Anterior cingulate cortex (tissue), 58 donors: ENCODE measurements around the gene DIS3.
"Not testable (repeated sequence)": the region's sequence is repeated elsewhere in the genome, so short reads cannot be mapped to it uniquely, and the experiment has no call there.

Experiments used
- DNase-seq, 58 donors: peaks; one replicate each; lab custom pipeline; 2025; lab: John Stamatoyannopoulos, UW

The DIS3 gene

DNA sequence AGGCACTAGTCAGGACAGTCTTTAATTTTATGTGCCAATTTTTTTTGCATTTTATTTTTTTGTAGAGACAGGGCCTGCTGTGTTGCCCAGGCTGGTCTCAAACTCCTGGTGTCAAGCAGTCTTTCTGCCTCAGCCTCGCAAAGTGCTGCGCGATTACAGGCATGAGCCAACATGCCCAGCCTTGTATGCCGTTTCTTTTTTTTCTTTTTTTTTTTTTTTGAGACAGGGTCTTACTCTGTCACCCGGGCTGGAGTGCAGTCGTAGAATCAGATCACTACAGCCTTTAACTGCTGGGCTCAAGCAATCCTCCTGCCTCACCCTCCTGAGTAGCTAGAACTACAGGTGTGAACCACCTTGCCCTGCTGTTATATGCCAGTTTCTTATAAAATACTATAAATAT, 27.6 kb downstream of the DIS3 start:
- DNase-seq = no peak

DNA sequence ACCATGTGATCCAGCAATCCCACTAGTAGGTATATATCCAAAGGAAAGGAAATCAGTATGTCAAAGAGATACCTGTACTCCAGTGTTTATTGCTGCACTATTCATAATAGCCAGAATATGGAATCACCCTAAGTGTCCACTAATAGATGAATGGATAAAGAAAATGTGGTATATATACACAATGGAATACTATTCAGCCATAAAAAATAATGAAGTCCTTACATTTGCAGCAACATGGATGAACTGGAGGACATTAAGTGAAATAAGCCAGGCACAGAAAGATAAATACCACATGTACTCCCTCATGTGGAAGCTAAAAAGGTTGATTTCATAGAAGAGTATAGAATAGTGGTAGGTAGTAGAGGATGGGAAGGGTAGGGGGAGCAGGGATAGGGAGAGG, 30.5 kb downstream of the DIS3 start:
- no peak for DNase-seq

DNA sequence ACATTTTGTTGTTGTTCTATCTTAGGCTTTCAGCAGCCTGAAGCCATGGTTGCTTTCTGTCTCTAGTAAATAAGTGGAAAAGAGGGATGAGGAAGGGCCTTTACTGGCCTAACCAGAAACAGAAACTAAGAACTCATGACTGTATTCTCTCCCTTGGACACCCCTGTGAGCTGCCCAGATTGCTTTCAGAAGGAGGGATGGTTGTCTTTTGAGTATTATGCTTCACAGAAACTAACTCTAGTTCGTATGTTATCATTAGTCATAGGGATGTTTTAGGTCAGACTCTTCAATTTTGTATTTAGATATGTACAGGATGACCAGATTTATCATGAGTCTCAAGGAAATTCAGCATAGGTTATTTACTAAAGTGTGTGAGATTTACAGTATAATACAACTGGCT, 36.4 kb downstream of the DIS3 start:
- no peak for DNase-seq

DNA sequence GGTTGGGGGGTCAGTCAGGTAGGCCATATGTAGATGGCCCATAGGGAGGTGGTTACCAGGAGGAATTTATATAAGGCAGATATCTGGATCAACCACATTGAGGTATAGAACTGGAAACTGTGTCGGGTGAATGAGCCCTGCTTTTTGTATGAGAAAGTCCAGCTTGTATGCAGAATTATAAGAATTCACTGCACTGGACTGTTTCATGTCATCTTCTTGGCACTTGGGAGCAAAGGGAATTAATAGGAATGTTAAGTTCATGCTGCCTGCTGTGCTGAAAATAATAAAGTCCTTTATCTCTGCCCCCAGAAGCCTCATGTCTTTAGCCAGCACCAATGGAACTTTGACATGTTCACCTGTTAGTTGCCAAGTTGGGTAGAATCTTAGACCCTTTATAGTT, 41.7 kb downstream of the DIS3 start:
- no peak for DNase-seq

DNA sequence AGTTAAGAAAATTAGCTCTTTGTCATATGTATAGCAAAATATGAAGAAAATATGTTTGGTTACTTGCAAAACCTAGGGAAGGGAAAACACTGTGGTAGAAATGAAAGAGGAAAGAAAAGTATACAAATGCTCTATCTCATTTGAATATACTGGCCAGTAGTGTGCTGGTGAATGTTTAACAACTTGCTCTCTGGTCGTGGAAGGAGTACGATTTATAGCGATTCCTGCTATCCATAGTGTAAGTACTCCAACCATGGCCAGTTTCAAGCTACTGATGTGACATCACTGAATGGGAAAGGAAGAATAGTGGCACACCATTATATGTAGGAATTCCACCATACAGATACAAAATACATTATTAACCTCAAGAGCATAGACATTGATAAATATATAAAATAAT, 44.7 kb downstream of the DIS3 start:
- DNase-seq = no peak

DNA sequence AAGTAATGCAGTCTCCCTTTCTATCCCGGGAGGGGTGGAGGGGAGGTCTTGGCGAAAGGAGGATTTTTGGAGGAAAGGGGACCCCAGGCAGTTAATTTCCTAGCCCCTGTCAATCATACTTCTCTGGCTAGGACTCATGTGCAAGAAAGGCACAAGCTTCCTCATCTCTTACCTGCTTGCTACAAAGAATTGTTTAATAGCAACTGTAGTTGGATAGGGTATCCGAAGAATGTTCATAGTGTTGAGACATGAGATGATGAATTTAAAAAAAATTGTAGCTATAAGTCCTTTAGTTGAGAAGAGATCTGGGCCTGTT, 53.5 kb downstream of the DIS3 start:
- no peak for DNase-seq

DNA sequence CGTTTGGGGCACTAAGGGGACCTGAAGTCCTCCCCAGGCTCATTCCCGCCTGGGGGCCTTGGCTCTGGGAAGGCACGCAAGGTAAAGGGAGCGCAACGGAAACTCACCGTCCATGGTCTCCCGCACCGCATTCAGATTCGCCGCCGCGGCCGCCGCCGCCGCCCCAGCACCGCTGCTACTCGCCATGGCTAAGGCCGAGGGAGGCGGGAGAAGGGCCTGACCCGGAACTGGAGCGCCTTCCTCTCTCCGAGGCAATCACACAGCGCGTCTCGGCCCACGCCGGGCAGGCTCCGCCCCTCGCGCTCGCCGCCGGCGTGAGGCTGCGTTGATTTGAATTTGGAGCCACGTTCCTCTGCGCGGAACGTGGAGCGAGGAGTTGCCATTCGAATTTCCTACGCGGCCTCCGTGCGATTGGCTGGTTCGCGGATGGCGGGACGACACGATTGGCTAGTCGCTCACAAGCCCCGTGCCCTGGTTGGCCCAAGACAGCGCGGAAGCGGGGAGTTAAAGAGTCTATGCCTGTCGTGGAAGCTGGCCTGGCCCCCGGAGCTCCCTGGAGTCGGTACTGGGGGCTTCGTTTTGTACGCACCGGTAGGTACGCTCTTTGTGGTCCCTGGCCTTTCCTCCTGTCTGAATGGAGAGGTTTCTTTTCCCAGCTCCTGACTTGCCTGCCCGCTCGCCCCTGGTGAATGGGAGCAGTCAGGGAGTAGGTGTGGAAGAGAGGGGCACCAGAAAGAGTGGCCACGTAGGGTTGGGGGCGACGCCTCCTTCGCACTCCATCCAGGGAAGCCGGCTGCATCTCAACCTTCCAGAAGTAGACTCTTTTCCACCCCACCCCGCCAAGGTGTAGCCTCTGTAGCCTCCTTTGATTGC, 54.0 kb downstream of the DIS3 start, which contains the start of the genes BORA and MZT1:
Gene BORA (plus strand): TSS at position 507 of the 873 bp plus-strand sequence. CDS start 1,018 bp downstream, outside the sequence.
Gene MZT1 (minus strand): TSS at position 213 of the 873 bp plus-strand sequence. CDS start 27 bp downstream, at position 186.
- peak; percentile 73 to 97 (median 92) for DNase-seq

DNA sequence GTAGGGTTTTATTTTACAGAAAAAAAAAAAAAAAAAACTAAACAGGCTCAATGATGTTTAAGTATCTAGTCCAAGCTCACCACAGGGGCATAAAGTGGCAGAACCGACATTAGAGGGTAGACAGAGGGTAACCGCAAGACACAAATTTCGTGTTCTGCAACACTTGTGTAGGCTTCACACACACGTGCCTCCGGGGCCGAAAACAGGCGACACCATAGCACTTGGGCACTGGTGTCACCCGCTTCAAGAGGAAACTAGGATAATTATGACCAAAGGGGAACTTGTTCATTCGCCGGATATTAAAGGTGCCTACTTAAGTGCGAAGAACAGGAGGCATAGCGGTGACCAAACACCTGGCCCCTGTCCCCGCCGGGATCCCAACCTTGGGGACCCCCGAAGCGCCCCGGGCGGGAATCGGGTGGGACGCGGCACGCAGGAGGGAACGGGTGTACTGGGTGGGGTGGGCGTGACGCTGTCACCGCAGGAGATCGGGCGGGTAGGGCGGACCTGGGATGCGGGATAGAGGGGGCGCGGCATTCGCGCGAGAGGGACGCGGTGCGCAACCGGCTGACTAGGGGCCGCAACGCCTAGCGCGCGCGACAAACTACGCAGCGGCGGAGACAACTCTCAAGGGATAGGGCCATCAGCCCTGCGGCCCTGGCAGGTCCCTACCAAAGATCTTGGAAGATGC, 54.8 kb downstream of the DIS3 start:
- DNase-seq = peak in 24 of 58 donors; percentile 7 to 58 (median 32)

DNA sequence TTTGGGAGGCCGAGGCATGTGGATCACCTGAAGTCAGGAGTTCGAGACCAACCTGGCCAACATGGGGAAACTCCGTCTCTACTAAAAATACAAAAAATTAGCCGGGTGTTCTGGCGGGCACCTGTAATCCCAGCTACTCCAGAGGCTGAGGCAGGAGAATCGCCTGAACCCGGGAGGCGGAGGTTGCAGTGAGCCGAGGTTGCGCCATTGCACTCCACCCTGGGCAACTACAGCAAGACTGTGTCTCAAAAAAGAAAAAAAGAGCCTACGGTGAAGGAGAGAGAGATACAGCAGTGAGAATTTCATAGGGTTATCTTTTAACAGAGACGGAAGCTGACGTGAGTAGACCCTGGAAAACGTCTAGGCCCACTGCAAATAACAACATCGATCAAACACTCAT, 55.5 kb downstream of the DIS3 start:
- not testable (repeated sequence) for DNase-seq

DNA sequence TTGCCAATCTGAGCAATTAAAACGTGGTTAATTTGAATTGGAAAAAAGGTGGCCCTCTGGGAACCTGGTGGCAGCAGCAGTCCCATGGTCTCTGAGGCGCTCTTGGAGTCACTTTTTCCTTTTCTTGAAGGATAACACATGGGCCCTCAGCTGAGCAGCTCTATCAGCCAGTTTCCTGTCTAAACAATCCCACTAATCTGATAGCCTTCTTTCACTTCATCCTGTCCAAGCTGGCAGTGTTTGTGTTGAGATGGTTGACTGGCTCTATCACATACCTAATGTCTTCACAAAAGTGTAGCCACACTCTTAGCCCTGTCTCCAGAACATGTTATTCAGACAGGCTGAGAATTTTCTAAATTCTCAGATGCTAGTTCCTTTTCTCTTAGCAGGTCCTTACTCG, 64.9 kb downstream of the DIS3 start:
- no peak for DNase-seq
